Mesendoderm (in vitro differentiated cells): Measurements from ENCODE around the gene MED31.

ENCODE experiments used
- DNase-seq: peaks from one replicate; pipeline ENCODE4 v3.0.0; 2013
- H2AK5ac ChIP-seq: 2 replicates; pipeline ENCODE4 v1.6.1; 2013; ENCODE audit warnings: low read length, inconsistent platforms
- H2BK120ac ChIP-seq: 2 replicates; pipeline ENCODE4 v1.6.1; 2013; ENCODE audit warnings: low read depth, mild to moderate bottlenecking, low read length, moderate library complexity, mixed read lengths
- H2BK15ac ChIP-seq: replicated peaks from 2 replicates; pipeline ENCODE4 v1.6.1; 2013; ENCODE audit warnings: low read depth, mild to moderate bottlenecking, moderate library complexity
- H2BK5ac ChIP-seq: 2 replicates; pipeline ENCODE4 v1.6.1; 2013; ENCODE audit warnings: low read length, inconsistent platforms
- H3K18ac ChIP-seq: 2 replicates; pipeline ENCODE4 v1.6.1; 2013; ENCODE audit warnings: mild to moderate bottlenecking, low read length, mixed read lengths
- H3K23ac ChIP-seq: one replicate; pipeline ENCODE4 v1.6.1; 2013; ENCODE audit warnings: low read length
- H3K27ac ChIP-seq: 2 replicates; pipeline ENCODE4 v1.5.1; 2013; ENCODE audit warnings: low read depth, mild to moderate bottlenecking, inconsistent platforms, low read length, moderate library complexity
- H3K27me3 ChIP-seq: 2 replicates; pipeline ENCODE4 v1.6.1; 2013; ENCODE audit warnings: low read length, control low read depth, mild to moderate bottlenecking, inconsistent platforms; ENCODE audit not compliant: insufficient read depth, poor library complexity
- H3K36me3 ChIP-seq: 2 replicates; pipeline ENCODE4 v1.6.1; 2013; ENCODE audit warnings: low read length, inconsistent platforms; ENCODE audit not compliant: control insufficient read depth, insufficient read depth
- H3K4ac ChIP-seq: one replicate; pipeline ENCODE4 v1.6.1; 2013; ENCODE audit warnings: low read depth, mild to moderate bottlenecking, low read length, moderate library complexity
- H3K4me1 ChIP-seq: 2 replicates; pipeline ENCODE4 v1.6.1; 2013; ENCODE audit warnings: low read depth, low read length, inconsistent platforms; ENCODE audit not compliant: control insufficient read depth
- H3K4me2 ChIP-seq: 2 replicates; pipeline ENCODE4 v1.6.1; 2013; ENCODE audit warnings: low read length
- H3K4me3 ChIP-seq: 2 replicates; pipeline ENCODE4 v1.5.1; 2013; ENCODE audit warnings: mild to moderate bottlenecking, low read length
- H3K56ac ChIP-seq: one replicate; pipeline ENCODE4 v1.6.1; 2013; ENCODE audit warnings: low read length
- H3K79me1 ChIP-seq: 2 replicates; pipeline ENCODE4 v1.6.1; 2013; ENCODE audit warnings: low read length, inconsistent platforms
- H3K79me2 ChIP-seq: 2 replicates; pipeline ENCODE4 v1.6.1; 2013; ENCODE audit warnings: mild to moderate bottlenecking, low read length; ENCODE audit not compliant: control insufficient read depth, insufficient read depth
- H3K9ac ChIP-seq: 2 replicates; pipeline ENCODE4 v1.6.1; 2013; ENCODE audit warnings: low read length, inconsistent platforms
- H4K5ac ChIP-seq: one replicate; pipeline ENCODE4 v1.6.1; 2013; ENCODE audit warnings: low read length
- H4K8ac ChIP-seq: one replicate; pipeline ENCODE4 v1.6.1; 2013; ENCODE audit warnings: low read depth, mild to moderate bottlenecking, control low read depth, low read length, moderate library complexity
- WGBS: extraction: QIAGEN DNeasy Blood & Tissue Kit; methylation state at CpG from one replicate; pipeline ENCODE4 v1.1.7; 2013; ENCODE audit warnings: low lambda C conversion rate, missing lambda C conversion rate; ENCODE audit not compliant: insufficient coverage; ENCODE audit errors: extremely low coverage; 5-methylcytosine and 5-hydroxymethylcytosine counted together

MED31 gene

GRCh38 chr17:6602141-6602540 is 49.3 kb downstream of the MED31 start:
- H3K36me3 ChIP-seq = peaks cover 11% of the 10 kb centered on the region

DNA sequence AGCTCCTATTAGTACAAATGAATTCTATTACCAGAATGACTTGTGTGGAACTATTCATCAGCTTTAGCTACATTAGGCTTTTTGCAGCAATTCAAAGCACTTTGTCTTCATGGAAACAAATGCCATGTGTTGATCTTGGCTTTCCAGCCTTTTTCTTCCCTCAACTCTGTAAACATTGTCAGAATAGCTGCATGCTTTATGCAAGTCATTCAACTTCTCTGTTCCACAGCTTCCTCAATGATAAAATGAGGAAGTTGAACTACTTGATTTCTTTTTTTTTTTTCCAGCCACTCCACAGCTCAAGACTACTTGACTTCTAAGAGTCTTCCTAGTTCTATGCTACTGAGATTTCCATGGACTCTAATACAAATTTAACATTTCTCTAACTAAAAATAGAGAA is 52.0 kb downstream of the MED31 start:
- H2AK5ac ChIP-seq = no peak overlapping the region
- no peak overlapping the region for H3K23ac ChIP-seq
- no peak overlapping the region for H3K4me2 ChIP-seq
- H3K56ac ChIP-seq = no peak overlapping the region
- no peaks in the 10 kb centered on the region for H3K36me3 ChIP-seq
- DNase-seq = no peak
- H3K9ac ChIP-seq = no peak overlapping the region
- H3K4me3 ChIP-seq = no peak overlapping the region
- no peak overlapping the region for H2BK5ac ChIP-seq
- no peak overlapping the region for H3K4ac ChIP-seq
- no peaks in the 10 kb centered on the region for H3K4me1 ChIP-seq
- H3K27me3 ChIP-seq = no peaks in the 10 kb centered on the region
- no peaks in the 10 kb centered on the region for H3K79me1 ChIP-seq
- H4K8ac ChIP-seq = no peak overlapping the region
- no peak overlapping the region for H2BK120ac ChIP-seq
- H3K79me2 ChIP-seq = no peaks in the 10 kb centered on the region
- no peak overlapping the region for H4K5ac ChIP-seq
- no peak overlapping the region for H3K18ac ChIP-seq
- H3K27ac ChIP-seq = no peak overlapping the region
- no peak overlapping the region for H2BK15ac ChIP-seq

More at GRCh38 chr17:6602141-6602540, 49.3 kb downstream of the MED31 start:
- Histone ChIP-seq H3K4ac (no peak overlapping the region), H2BK120ac (no peak overlapping the region), H3K23ac (no peak overlapping the region), H2BK5ac (no peak overlapping the region), H3K56ac (no peak overlapping the region), H3K4me2 (no peak overlapping the region), H3K27me3 (no peaks in the 10 kb centered on the region), H3K18ac (no peak overlapping the region), H3K79me1 (no peaks in the 10 kb centered on the region), H4K5ac (no peak overlapping the region), H2BK15ac (no peak overlapping the region), H2AK5ac (no peak overlapping the region), H3K79me2 (no peaks in the 10 kb centered on the region), H4K8ac (no peak overlapping the region), H3K4me3 (no peak overlapping the region), H3K4me1 (no peaks in the 10 kb centered on the region), H3K27ac (no peak overlapping the region), H3K9ac (no peak overlapping the region)
- DNase-seq = no peak
- WGBS = no CpG with 5 or more reads among the region's 2 CpGs

- WGBS = no CpG with 5 or more reads among the region's 1 CpG
- no peak overlapping the region for H3K23ac ChIP-seq
Observed at GRCh38 chr17:6597727-6598126, 53.7 kb downstream of the MED31 start.

DNA sequence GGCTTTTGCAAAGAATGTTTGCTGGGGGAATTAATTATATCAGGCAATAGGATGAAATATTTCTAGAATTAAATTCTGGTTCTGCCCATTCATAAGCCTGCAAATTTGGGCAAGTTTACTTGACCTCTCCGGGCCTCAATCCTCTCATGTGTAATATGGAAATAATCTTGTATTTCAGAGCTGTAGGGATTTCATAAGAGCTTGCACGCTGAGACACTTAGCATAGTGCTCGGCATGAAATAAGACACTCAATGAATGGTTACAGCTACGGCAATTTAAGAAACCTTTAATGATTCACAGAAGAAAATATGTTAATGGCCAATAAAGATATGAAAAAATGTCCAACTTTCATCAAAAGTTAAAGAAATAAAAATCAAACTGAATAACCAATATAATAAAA is 54.5 kb downstream of the MED31 start:
- Histone ChIP-seq H3K27me3 (no peaks in the 10 kb centered on the region), H3K79me2 (no peaks in the 10 kb centered on the region), H3K56ac (no peak overlapping the region), H2AK5ac (no peak overlapping the region), H3K4me1 (no peaks in the 10 kb centered on the region), H3K18ac (no peak overlapping the region), H2BK15ac (no peak overlapping the region), H4K8ac (no peak overlapping the region), H2BK120ac (no peak overlapping the region), H3K27ac (no peak overlapping the region), H3K36me3 (no peaks in the 10 kb centered on the region), H3K4me3 (no peak overlapping the region), H3K79me1 (no peaks in the 10 kb centered on the region), H3K4me2 (no peak overlapping the region), H3K4ac (no peak overlapping the region), H2BK5ac (no peak overlapping the region), H3K9ac (no peak overlapping the region), H4K5ac (no peak overlapping the region), H3K23ac (no peak overlapping the region)
- no peak for DNase-seq
- no CpG with 5 or more reads among the region's 4 CpGs for WGBS

More at GRCh38 chr17:6597727-6598126, 53.7 kb downstream of the MED31 start:
- H3K27ac ChIP-seq = no peak overlapping the region
- no peaks in the 10 kb centered on the region for H3K27me3 ChIP-seq
- H2AK5ac ChIP-seq = no peak overlapping the region
- no peaks in the 10 kb centered on the region for H3K4me1 ChIP-seq
- no peak overlapping the region for H3K4me2 ChIP-seq
- no peaks in the 10 kb centered on the region for H3K79me1 ChIP-seq
- H4K8ac ChIP-seq = no peak overlapping the region
- H3K56ac ChIP-seq = no peak overlapping the region
- H2BK5ac ChIP-seq = no peak overlapping the region
- no peak for DNase-seq
- H3K4me3 ChIP-seq = no peak overlapping the region
- H3K36me3 ChIP-seq = no peaks in the 10 kb centered on the region
- H3K9ac ChIP-seq = no peak overlapping the region
- H3K18ac ChIP-seq = no peak overlapping the region
- no peak overlapping the region for H2BK15ac ChIP-seq
- H2BK120ac ChIP-seq = no peak overlapping the region
- no peaks in the 10 kb centered on the region for H3K79me2 ChIP-seq
- H4K5ac ChIP-seq = no peak overlapping the region
- no peak overlapping the region for H3K4ac ChIP-seq

GRCh38 chr17:6596511-6596910 is 54.9 kb downstream of the MED31 start:
- Histone ChIP-seq H3K18ac (no peak overlapping the region), H3K9ac (no peak overlapping the region), H2BK15ac (no peak overlapping the region), H3K23ac (no peak overlapping the region), H3K27ac (no peak overlapping the region), H2AK5ac (no peak overlapping the region), H3K79me1 (no peaks in the 10 kb centered on the region), H4K5ac (no peak overlapping the region), H3K4me3 (no peak overlapping the region), H4K8ac (no peak overlapping the region), H3K56ac (no peak overlapping the region), H2BK5ac (no peak overlapping the region), H3K4me1 (no peaks in the 10 kb centered on the region), H3K79me2 (no peaks in the 10 kb centered on the region), H3K27me3 (no peaks in the 10 kb centered on the region), H3K4me2 (no peak overlapping the region), H3K4ac (no peak overlapping the region), H2BK120ac (no peak overlapping the region), H3K36me3 (peaks cover 3% of the 10 kb centered on the region)
- no peak for DNase-seq
- WGBS = no CpG with 5 or more reads among the region's 2 CpGs

GRCh38 chr17:6596081-6596480 is 55.3 kb downstream of the MED31 start:
- no peaks in the 10 kb centered on the region for H3K4me1 ChIP-seq
- peaks cover 3% of the 10 kb centered on the region for H3K36me3 ChIP-seq

More at GRCh38 chr17:6596081-6596480, 55.3 kb downstream of the MED31 start:
- Histone ChIP-seq H3K79me2 (no peaks in the 10 kb centered on the region), H3K4ac (no peak overlapping the region), H3K27ac (no peak overlapping the region), H3K56ac (no peak overlapping the region), H3K79me1 (no peaks in the 10 kb centered on the region), H2BK120ac (no peak overlapping the region), H3K4me2 (no peak overlapping the region), H2AK5ac (no peak overlapping the region), H3K18ac (no peak overlapping the region), H3K27me3 (no peaks in the 10 kb centered on the region), H4K8ac (no peak overlapping the region), H3K23ac (no peak overlapping the region), H2BK5ac (no peak overlapping the region), H2BK15ac (no peak overlapping the region), H3K9ac (no peak overlapping the region), H3K4me3 (no peak overlapping the region), H4K5ac (no peak overlapping the region)
- no peak for DNase-seq
- no CpG with 5 or more reads among the region's 7 CpGs for WGBS
